SH-SY5Y (cell line): ENCODE measurements around the gene TBCD.

Experiments used
- GATA2 ChIP-seq: IDR thresholded peaks from 2 replicates; pipeline ENCODE4 v1.6.1; 2011; ENCODE audit warnings: mild to moderate bottlenecking, low read depth, low read length
- GATA3 ChIP-seq: IDR thresholded peaks from 2 replicates; pipeline ENCODE4 v1.6.1; 2011; ENCODE audit warnings: low read depth, mild to moderate bottlenecking, low read length, moderate library complexity

The TBCD gene

DNA sequence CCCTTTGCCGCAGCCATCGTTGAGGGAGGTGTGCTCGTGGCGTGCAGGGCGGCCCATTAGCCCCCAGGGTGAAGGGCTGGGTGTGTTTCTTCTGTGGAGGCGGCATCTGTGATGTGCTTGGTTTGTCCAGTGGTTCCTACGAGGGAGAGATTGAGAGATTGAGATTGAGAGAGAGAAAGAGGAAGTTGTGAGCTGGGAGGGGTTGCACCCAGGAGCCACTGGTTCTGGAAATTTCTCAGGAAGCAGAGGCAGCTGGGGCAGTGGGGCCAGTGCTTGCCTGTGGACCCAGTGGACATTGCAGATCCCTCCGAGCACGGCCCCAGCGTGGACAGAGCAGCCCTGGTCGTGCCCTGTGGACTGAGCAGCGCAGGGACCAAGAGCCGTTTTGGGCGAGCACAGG, 160.0 kb downstream of the TBCD start:
- TF ChIP-seq GATA2 (no peak), GATA3 (no peak)

DNA sequence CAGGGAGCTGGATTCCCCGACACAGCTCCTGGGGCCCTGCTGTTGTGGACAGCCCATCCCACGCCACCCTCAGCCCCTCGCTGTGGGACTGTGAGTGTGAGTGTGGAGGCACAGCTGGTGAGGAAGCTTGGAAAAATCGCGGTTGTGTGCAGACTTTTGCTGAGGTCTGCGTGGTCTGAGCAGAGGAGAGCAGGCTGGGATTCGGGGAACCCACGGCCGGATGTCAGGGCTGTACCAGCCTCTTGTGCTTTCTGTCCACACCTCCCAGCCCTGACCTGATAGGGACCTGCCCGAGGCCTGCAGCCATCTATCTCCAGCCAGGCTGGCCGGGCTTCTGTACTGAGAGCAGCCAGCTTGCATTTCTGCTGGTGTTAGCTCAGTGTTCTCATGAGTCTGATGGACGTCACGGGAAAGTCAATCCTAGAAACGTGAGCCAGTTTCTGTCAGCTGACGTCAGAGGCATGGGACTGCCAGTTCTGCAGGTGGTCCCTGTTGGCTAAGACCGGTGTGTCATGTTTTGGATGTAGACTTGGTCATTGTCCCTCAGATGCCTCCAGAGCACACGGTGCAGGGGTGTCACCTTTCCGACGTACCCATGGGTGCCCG, 160.7 kb downstream of the TBCD start:
- TF ChIP-seq GATA3: no peak
- no peak for TF ChIP-seq GATA2

DNA sequence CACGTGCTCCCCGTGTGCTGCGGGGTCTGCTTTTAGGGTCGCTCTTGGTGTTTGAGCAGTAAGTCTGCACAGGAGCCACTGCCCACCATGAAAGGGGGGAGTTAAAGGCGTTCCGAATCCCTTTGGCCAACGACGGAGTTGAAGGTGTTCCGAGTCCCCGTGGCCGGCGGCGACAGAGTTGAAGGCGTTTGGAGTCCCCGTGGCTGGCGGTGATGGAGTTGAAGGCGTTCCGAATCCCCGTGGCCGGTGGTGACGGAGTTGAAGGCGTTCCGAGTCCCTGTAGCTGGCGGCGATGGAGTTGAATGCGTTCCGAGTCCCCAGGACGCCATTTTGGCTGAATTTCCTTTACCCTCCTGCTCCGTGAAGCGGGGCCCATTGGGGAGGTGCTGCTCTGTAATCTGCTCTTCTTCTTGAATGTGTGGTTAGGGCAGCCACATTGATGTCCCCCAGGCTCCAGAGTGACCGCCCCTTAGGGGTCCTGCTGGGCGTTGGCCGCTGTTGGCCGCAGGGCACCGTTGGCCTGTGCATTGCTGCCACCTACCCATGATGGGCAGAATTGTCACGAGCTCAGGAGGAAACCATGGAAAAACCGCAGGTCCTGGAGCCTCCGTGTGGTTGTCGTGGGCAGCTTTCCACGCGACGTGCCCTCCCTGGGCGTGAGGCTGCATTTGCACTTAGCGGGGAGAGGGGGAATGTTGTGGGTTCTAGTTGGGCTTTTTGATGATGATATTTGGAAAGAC, 161.6 kb downstream of the TBCD start:
- TF ChIP-seq GATA2 (no peak), GATA3 (no peak)

DNA sequence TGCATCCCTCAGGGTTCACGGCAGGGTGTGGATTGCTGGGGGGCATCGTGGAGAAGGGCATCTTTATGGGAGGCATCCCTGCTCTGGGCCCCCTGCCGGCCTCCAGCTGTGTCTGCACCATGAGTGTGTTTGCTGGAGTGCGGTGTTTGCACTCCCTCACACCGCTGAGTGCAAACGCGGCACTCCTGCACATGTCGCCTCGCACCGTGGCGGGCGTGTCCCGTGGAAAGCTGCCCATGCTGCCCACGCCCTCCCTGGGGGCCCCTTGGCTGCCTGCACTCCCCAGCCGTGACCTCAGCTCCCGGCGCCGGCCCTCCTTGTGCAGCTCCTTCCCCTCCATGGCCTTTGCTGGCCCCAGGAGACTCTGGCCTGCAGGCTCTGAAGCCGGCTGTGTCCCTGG, 162.5 kb downstream of the TBCD start:
- TF ChIP-seq GATA2: no peak
- TF ChIP-seq GATA3: no peak

DNA sequence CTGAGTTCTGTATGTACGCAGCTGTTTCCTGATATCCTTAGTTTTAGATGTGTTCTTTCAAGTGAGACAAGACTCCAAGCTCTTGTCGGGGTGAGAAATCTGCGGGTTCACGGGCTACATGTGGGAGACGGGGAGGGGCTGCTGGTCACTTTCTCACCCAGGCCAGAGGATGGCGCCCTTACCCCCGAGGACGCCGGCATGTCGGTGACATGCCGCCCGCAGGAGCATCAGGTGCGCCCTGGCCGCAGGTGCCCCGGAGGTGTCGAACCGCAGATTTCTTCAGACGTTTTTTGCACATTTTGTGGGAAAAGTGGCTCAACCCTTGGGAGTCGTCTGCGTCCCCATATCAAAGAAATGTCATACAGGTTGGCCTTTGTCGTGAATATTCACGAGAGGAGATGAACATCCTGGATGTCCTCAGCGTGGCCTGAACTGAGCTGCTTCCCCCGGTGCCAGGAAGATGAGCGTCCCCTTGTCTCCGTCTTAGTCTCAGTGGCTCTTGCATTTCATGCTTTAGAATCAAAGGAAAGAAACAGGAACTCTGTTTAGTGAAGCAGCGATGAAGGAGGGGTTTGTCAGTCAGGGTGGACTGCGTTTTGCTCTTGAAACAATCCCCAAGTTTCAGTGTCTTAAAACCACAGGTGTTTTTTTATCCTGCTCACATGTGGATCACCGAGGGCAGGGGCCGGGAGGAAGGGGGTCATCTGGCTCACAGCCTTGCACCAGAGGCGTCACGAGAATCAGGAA, 163.3 kb downstream of the TBCD start:
- TF ChIP-seq GATA3: no peak
- no peak for TF ChIP-seq GATA2

DNA sequence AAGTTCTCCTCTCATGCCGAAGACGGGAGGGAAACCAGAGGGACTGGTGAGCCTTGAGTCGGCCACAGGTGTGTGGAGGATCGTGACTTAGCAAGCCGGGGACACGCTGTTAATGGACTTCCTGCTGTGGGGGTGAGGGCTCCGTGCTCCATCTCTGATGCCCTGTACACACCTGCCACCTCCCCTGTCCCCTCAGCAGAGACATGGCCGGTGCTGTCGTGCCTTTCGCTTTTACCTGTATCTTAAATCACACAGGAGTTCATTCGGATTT, 163.8 kb downstream of the TBCD start:
- TF ChIP-seq GATA3 (no peak), GATA2 (no peak)

DNA sequence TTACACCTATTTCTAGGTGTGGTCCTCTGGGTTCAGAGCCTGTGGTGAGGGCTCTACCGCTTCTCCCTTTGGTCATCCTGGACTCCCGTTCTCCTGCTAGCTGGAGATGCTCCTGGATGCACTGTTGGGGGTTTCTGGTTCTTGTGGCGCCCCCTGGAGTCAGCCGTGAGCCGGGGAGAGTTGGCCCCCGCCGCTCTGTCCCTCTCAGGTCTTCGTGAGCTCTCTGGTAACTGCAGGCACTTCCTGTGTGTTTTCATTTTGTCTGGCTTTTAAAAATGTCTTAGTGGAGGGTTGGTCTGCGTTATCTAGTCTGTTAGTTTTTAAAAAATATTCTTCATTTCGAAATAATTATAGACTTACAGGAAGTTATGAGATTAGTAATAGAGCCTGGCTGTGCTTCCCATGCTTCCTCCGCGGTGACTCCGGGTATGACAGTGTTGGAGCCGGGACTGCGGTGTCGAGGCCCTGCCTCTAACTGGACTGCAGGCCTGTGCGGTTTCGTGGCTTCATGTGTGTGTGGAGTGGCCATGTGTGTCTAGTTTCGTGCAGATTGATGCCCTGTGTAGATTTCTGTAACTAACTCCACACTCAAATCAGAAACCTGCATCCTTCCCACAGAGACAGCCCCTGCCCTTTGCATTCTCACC, 166.0 kb downstream of the TBCD start:
- TF ChIP-seq GATA2 (no peak), GATA3 (no peak)

DNA sequence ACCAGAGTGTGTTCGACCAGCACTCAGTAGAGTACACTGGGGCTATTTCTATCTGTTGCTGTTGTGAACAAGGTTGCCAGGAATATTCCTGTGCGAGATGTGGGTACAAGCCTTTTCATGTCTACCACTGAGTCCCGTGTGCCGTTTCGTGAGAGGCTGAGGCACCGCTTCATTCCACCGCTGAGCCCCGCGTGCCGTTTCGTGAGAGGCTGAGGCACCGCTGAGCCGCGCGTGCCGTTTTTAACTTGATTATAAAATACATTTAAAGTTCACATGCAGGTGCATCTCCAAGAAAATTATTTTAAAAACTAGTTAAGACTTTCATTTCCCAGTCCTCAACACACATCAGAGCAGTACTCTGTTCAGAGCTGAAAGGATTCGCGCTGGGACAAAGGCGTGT, 166.6 kb downstream of the TBCD start:
- TF ChIP-seq GATA2 (no peak), GATA3 (no peak)

DNA sequence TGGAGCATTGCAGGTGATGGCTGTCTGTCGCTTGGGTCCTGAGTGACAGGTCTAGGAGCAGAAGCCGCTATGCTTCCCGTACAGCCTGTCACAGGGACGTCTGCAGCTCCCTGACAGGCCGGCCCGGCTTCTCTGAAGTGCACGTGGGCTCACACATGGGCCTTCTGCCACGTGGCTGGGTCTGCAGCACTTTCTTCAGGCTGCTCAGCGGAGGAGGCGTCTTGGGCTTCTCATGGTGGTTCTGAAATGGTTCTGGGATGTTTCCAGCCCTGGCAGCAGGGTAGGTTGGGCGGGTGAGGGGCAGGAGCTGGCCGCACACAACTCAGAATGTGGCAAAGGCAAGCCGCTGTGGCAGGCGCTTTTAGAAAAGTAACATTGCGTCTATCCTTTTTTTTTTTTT, 168.3 kb downstream of the TBCD start:
- TF ChIP-seq GATA2 (no peak), GATA3 (no peak)

DNA sequence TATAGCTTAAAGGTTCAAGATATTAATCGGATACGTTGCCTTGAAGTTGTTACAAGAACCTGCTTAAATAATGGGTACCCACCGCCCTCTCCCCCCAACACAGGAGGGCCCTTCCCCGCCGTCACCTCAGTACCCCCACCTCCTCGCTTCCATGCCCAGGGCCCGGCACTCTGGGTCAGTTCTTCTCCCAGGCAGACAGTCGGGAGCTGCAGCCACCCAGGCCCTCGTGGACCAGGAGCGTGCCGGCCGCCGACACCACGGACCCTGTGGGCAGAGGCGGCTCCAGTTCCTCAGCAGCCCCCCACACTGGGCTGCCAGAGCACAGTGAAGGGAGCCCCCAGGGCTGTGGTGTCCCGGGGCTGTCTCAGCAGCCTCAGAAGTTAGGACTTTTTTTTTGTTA, 168.8 kb downstream of the TBCD start:
- TF ChIP-seq GATA3 (no peak), GATA2 (no peak)

DNA sequence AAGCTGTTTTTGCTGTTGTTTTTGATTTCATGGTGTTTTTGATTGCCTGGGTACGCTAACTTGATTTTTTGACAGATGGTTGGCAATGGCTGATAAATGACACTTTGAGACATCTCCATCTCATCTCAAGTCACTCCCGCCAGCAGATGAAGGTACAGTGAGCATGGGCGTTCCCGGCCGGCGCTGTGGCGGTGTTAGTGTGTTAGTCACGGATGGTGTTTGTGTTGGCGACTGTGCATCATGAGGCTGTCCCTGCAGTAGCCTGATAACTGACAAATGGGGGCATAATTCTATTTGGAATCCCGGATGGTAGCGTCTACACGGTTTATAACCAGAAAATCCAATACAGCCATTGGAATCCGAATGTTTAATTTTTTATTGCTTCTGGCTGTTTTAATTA, 169.6 kb downstream of the TBCD start:
- TF ChIP-seq GATA3 (no peak), GATA2 (no peak)

DNA sequence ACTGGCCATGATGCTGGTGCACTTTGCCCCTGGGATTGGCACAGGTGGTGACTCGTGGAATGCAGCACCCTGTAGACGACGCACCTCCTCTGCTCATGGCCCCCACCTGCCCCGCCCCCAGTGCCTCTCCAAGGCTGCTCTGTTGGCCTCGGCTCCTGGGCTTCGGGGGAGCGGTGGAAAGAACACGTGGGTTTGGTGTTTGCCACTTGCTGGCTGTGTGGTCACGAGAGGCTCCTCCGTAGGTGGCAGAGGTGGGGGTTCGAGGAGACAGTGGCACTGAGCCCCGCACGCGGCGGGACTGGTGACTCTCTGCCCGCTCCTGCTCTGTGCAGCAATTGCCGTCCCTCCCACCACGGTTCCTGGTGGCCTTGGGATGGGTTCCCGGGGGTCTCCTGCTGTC, 170.8 kb downstream of the TBCD start:
- no peak for TF ChIP-seq GATA3
- TF ChIP-seq GATA2: no peak

DNA sequence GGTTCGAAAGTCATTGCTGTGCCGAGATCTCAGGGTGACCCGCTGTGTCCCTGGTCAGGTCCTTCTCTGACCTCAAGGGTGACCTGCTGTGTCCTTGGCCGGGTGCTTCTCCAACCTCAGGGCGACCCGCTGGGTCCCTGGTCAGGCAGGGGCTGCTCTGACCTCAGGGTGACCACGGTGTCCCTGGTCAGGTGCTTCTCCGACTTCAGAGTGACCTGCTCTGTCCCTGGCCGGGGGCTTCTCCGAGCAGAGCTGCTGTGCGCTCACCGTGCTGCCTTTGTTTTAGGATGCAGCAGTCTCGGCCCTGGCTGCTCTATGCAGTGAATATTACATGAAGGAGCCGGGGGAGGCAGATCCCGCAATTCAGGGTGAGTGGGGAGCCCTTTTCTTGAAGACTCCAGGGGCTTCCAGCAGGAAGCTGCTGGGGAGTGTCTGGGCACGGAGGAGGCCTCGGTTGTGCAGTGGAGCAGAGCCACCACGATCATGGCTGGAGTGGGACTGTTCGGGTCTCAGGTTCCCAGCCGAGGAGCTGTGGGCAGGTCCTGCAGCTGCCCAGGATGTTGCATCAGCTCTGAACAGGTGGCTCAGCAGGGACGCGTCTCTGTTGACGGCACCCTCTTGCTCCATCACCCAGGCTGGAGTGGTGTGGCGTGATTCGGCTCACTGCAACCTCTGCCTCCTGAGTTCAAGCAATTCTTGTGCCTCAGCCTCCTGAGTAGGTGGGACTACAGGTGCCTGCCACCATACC, 171.7 kb downstream of the TBCD start:
- TF ChIP-seq GATA2 (no peak), GATA3 (no peak)

DNA sequence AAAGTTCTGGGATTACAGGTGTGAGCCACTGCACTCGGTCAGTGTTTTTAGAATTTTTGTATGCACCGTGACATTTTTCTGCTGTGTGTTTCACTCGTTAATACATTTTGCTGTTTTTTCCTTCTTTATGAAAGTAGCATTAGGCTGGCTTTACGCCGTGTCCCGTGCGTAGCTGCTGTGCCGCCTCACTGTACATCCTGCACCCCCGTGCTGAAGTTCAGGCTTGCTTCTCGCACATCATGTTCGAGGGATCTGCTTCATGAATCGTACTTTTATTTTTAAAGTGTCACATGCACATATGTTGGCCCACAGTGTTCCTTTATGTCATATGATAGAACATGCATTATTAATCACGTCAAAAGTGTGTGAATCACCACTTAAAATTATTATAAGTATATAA, 172.3 kb downstream of the TBCD start:
- TF ChIP-seq GATA3 (no peak), GATA2 (no peak)
